Skeletal muscle cell (primary cell): ENCODE results near the gene MRPL41.
"Not testable (repeated sequence)": the region's sequence is repeated elsewhere in the genome, so short reads cannot be mapped to it uniquely, and the experiment has no call there.

Experiments
- DNase-seq: peaks from one replicate; pipeline ENCODE4 v3.0.0-alpha.2; 2010; ENCODE audit warnings: low read depth
- H3K4me3 ChIP-seq: 2 replicates; pipeline ENCODE4 v1.5.1; 2011; ENCODE audit warnings: low read depth, mild to moderate bottlenecking, control low read depth, low read length, moderate library complexity

MRPL41 gene

GRCh38 chr9:137551264-137552021 lies at the start of gene MRPL41:
MRPL41 (plus strand) TSS chr9:137551879; CDS start chr9:137552082, 203 bp downstream.
- peak within 1 kb of the TSS; percentile 84 for H3K4me3 ChIP-seq
- DNase-seq = peak; percentile 52

- DNase-seq = no peak
- no peak overlapping the region for H3K4me3 ChIP-seq
Observed at GRCh38 chr9:137502008-137502911, 49.4 kb upstream of the MRPL41 start.

- DNase-seq = no peak
- H3K4me3 ChIP-seq = no peak overlapping the region
Observed at GRCh38 chr9:137504432-137504777, 47.3 kb upstream of the MRPL41 start.

- DNase-seq = no peak
- no peak overlapping the region for H3K4me3 ChIP-seq
Observed at GRCh38 chr9:137505421-137506140, 46.1 kb upstream of the MRPL41 start.

- DNase-seq = no peak
- no peak overlapping the region for H3K4me3 ChIP-seq
Observed at GRCh38 chr9:137506274-137506673, 45.4 kb upstream of the MRPL41 start.

- DNase-seq = peak; percentile 19
- H3K4me3 ChIP-seq = no peak overlapping the region
Observed at GRCh38 chr9:137506702-137507171, 44.9 kb upstream of the MRPL41 start.

GRCh38 chr9:137509198-137509597 lies 42.5 kb upstream of the MRPL41 start:
- H3K4me3 ChIP-seq = no peak overlapping the region
- no peak for DNase-seq

GRCh38 chr9:137511126-137511525 lies 40.6 kb upstream of the MRPL41 start:
- not testable (repeated sequence) for DNase-seq, H3K4me3 ChIP-seq

- no peak for DNase-seq
- no peak overlapping the region for H3K4me3 ChIP-seq
Observed at GRCh38 chr9:137511758-137512463, 39.8 kb upstream of the MRPL41 start.

- DNase-seq, H3K4me3 ChIP-seq: not testable (repeated sequence)
Observed at GRCh38 chr9:137513136-137513535, 38.5 kb upstream of the MRPL41 start.

GRCh38 chr9:137513801-137514570 lies 37.7 kb upstream of the MRPL41 start:
- H3K4me3 ChIP-seq, DNase-seq: not testable (repeated sequence)

- H3K4me3 ChIP-seq = no peak overlapping the region
- DNase-seq = no peak
Observed at GRCh38 chr9:137514691-137515337, 36.9 kb upstream of the MRPL41 start.

GRCh38 chr9:137515338-137515724 lies 36.3 kb upstream of the MRPL41 start:
- H3K4me3 ChIP-seq = no peak overlapping the region
- DNase-seq = no peak

- DNase-seq = no peak
- H3K4me3 ChIP-seq = no peak overlapping the region
Observed at GRCh38 chr9:137516144-137516917, 35.3 kb upstream of the MRPL41 start.

GRCh38 chr9:137518661-137519459 lies 32.8 kb upstream of the MRPL41 start:
- not testable (repeated sequence) for H3K4me3 ChIP-seq
- peak; percentile 14 for DNase-seq

- DNase-seq = no peak
- H3K4me3 ChIP-seq = no peak overlapping the region
Observed at GRCh38 chr9:137519553-137519952, 32.1 kb upstream of the MRPL41 start.
